ENCODE data around the gene PTPN14.
"Not testable (repeated sequence)": the region's sequence is repeated elsewhere in the genome, so short reads cannot be mapped to it uniquely, and the experiment has no call there.

PTPN14 gene

DNA sequence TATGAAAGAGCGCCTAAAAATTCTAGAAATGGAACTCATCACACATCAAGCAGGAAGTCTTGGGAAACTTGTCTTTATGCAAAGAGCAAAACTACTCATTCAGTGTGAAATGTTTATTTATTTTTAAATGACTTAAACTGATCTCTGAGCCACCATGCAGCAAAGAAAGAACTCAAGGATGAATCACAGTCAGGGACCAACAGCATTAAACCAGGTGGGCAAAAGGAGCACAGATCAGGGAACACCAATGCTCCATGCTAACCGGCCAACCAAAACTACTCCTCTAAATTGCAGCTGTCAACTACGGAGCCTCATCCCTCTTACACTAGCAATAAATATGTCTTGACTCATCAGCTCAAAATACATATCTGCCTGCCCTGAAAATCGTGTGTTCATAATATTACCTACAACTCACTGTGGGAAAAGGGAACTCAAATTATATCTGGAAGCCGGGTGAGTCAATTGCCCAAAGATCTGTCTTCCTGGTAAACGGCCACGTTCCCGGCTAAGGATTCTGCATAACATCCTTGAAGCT is 129.2 kb downstream of the PTPN14 start:
- no peak for DNase-seq

DNA sequence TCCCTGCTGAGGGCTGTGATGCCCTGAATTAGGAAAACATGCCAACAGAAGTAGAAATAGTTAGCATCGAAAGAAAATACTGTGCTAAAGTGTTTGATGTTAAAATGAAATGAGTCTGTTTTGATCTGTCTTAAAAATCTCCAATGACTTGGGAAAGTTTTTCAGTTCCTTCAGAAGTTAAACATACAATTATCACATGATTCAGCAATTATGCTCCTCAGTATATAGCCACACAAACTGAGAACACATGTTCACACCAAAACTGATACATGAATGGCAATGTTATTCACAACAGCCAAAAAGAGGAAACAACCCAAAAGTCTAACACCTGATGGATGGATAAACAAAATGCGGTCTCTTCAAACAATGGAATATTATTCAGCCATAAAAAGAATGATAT is 130.6 kb downstream of the PTPN14 start:
- DNase-seq, result no peak

DNA sequence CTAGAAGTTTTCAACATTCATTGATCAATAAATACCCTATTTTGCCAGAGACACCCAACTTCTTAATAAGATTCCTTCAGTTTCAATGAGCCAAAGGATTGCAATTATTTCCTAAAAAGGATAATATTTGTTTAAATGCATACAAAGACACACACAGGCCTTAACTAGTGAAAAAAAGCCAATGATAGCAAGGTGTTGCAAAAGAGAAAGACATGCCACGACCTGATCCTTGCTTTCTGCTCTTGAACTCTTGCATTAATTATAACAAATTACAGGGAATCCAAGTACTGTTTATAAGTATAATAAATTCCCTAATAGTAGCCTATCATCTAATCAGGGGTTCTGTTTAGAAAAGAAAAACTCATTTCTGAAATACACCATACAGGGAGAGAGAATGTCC is 131.1 kb downstream of the PTPN14 start:
- no peak for DNase-seq

DNA sequence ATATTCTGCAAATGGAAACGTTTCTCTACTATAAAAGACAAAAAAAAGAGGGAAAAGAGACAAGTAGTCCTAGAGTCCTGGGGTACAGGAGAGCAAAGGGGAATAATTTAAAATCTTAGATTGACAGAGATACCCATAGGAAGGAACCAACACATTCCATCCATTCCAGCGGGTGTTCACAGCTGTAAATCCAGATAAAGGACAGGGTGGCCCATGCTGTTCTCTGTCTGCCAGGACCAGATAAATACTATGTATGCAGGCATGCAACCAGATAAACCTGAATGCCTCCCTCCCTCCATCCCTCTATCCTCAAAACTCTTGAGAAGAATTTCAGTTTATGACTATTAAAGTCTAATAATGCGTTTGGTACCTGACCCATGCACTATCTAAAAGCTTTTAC is 131.8 kb downstream of the PTPN14 start:
- DNase-seq, result no peak

DNA sequence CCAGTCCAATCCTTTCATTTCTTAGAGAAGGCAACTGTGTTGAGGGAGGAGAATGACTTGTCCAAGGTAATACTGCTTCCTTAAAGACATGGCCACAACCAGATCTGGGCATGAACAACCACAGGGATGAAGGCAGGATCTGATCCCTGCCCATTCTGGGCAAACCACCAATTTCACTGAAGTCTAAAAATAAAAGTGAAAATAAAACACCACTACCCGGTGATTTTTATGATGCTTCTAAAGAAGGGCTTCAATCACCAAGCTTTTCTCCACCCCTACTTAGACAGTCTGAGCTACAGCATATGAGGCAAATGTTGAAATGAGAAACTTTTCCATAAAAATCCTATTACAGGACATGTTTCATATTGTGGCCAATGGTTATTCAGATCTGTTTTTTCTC is 133.0 kb downstream of the PTPN14 start:
- no peak for DNase-seq

DNA sequence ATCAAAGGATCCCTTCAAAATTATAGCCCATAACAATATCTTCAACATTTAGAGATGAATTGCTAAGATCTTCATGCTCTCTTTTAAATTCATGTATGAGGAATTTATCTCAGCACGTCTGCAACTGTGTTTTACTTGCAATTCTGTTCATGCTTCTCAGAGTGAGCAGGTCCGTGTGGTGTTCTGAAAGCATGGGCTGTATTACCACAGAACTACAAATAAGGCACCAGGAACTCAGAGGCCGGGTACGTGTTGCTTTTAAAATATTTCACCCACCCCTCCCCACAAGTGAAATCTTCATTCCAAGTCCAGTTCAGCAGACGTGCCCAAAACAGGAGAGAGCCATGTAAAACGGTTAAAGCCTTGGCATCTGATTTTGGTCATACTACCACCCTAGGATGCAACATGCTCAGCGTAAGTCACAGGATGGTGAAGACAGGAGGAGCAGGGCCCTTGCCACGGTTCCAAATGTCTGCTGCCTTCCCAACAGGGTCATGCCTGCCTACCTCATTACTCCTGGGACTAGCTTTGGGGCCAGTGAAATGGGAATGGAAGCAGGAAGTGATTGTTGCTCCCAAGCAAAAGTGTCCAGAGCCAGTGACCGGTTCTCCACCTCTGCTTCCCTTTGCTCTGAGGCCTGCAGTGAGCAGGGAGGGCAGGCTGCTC is 133.7 kb downstream of the PTPN14 start:
- DNase-seq, result no peak

DNA sequence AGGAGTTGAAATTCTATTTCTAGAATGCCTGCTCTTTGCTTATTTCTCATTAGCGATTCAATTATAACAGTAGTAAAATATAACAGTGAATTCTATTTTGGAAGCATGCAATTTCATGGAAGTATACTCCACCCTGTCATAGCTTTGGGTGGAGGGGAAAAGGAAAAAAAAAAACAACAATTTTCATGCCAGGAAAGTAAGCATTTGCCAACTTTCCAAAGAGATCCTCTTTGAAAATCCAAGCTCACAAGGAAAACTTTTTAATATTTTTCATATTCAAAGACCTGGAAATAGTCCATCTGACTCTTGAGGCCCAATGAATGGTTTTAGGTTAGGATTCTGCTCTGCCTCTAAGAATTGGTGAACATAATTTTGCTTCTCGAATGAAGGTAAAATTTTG is 134.5 kb downstream of the PTPN14 start:
- no peak for DNase-seq

DNA sequence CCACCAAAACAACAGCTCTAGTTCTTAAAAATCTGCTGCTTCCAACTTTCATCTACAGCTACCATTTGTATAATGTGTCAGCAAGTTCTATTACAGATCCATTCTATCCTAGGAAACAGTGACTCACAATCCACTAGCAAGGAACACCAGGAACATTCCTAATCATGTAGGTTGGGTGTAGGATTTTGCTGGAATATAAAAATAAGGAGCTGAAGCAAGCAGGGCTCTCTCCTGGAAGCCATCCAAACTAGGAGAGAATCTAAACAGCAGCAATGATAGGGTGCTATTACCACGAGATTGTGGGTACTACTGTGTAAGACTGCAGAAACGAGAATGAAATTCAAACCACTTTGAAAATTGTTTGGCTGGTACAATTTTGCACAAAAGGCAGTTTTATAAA is 135.0 kb downstream of the PTPN14 start:
- no peak for DNase-seq

DNA sequence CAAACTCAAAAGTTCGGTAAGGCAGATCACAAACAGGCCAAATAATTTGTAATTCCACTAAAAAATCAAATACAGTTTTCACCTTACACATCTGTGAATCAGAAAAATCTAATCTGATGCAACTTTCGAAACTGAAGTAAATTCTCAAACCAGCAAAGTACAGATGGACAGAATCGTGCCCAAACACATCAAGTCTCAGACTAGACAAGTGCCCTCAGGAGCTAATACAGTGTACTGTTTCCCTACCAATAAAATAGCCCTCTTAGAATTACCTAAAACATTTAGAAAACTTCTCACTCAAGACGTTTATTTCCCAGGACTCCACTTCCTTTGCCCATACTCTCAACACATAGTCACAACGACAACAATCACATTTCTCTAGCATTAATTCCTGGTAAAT is 136.3 kb downstream of the PTPN14 start:
- no peak for DNase-seq

DNA sequence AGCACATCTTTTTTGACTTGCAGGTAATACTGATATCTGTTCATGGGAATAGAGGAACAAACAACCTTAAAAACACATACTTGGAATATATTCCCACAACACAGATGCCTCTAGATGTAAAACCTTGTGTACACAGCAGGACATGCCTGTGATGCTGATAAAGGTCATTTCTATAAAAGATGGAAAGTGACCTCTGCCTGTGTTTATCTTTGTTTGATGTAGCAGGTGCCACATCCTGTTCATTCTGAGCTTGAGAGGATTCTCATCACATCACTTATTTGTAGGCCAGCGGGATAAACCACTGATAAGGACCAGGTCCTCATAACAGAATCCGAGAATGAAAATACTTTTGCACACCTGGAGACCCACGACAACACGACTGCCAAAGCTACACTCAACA is 136.7 kb downstream of the PTPN14 start:
- DNase-seq, result no peak

DNA sequence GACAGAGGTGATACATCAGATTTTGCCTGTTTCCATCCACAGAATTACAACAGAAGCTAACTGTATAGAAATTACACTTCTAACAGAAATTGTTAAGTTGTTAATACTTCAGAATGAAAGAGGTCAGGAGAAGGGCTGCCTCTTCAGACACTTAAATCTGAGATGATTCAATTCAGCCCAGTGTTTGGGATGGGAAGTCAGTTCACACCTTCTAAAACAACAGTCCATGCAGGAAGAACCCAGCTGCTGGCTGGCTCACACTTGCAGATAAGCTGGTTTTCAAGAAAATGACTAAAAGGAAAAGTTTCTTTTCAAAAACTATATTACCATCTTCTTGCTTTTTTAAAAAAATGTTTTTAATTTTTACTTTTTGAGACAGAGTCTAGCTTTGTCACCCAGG is 138.1 kb downstream of the PTPN14 start:
- no peak for DNase-seq

DNA sequence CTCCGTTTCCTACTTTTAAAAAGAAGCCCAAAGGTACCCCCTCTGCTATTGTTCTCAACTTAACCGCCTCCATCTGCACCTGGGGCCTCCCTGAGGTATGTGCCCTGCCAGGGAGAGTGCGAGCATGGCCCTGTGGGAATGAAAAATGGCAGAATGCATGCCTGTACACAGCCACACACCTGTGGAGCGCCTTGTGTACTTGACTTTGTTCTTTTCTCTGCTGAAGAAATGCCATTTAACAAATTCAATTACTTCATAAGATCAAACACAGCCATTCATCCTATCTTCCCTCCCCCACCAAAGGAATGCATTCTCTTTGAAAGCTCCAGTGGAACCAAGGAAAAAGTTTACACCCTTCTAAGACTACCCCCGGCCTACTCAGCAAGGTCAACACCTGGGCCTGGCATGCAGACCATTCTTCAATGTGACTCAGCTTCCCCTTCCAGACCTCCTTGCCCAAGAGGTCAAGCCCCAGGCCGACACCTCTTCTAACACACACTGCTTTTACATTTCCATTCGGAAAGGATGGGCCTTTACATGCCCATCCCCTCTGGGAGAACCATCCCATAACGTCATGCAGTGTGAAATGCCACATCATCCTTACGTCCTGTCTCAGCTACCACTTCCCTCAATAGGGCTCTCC is 146.7 kb downstream of the PTPN14 start:
- DNase-seq, result no peak

DNA sequence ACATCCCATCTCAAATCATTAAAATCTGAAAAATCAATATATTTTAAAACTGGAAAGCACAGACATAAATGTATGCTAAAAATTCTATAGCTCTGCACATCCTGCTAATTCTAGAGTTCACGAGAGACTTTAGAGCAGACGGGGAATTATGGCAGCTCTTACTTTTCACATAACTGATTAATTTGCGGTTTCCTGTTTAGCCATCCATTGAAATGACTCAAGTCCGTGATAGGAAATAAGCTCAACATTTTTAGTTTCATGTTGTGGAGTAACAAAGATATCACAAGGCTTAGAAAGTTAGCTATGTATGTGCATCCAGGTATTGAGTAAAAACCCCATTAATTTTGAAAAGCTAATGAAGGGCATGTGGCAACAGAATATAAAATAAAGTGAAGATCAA is 147.2 kb downstream of the PTPN14 start:
- no peak for DNase-seq

DNA sequence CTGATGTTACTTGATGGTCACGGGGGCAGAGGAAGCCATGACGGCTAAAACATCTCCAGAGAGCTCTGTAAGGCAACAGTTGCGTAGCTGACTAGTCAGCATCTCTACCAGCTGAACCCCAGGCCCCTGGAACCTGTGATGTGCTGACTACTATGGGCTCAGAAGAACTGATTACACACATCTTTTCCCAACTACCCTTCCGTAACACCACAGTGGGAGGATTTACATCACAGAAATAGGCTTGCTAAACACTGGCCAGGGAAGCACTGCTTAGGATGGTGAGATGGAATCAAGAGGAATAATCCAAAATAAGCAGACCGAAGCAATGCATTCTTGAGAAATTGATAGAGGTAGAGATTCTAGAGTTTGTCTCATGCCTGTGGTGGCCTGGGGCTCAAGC is 148.0 kb downstream of the PTPN14 start:
- DNase-seq, result no peak

DNA sequence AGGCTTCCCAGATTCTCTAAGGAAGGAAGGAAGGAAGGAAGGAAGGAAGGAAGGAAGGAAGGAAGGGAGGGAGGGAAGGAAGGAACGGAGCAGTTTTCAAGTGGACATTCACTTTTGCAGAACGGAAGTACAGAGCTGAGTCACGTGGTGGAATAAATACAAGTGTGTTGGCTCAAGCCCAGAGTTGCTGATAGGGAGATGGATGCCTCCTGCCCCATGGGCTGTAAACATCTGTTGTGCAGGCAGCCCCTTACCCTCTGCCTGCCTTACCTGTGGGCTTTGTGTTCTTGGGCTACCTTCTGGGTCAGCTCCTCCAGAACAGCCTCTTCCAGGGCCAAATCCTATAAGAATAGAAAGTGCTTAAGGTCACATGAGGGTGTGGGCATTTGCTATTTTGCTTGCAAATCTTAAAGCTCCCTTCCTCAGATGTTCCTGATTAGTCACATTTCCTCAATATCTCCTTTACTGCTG is 148.8 kb downstream of the PTPN14 start:
- no peak for DNase-seq

DNA sequence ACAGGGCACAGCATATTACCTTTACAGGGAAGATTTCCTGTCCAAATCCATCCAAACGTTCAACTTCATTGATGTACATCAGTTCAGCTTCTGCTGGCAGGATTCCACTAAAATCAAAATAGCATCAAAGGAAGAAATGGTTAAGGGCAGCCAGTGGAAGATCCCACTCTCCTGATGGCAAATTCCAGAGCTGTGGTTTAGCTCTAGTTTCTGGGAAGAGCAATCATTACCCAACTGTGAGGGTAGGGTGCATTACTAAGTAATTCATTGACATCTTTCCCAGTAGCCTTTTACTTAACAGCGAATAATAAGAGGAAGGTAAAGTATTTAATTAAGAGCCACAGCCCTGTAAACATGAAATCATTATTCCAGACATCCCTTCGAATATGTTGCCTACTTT is 149.7 kb downstream of the PTPN14 start:
- DNase-seq, result no peak

DNA sequence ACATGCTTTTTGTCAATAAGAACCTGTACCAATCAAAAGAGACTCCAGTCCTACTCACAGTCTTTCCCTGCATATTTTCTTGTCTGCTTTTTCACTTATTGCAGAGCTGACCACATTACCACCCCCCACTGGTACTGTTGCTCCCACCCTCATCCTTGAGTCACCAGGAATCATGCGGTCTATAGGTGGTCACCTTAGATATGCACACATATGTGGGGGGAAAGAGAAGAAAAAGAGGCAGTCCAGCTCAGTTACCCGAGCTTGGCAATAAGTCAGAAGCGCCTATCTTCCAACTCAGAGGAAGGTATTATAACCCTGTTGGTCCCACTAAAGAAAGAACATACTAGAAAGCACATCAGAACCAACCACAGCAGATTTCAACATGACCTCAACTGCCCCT is 151.3 kb downstream of the PTPN14 start:
- DNase-seq, result no peak

DNA sequence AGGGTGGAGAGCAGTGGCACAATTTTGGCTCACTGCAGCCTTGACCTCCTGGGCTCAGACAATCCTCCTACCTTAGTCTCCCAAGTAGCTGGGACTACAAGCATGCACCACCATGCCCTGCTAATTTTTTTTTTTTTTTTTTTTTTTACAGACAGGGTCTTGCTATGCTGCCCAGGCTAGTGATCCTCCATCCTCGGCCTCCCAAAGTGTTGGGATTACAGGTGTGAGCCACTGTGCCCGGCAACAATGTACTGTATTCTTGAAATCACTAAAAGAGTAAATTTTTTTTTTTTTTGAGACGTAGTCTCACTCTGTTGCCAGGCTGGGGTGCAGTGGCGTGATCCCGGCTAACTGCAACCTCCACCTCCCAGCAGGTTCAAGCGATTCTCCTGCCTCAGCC is 152.9 kb downstream of the PTPN14 start:
- DNase-seq, result no peak

DNA sequence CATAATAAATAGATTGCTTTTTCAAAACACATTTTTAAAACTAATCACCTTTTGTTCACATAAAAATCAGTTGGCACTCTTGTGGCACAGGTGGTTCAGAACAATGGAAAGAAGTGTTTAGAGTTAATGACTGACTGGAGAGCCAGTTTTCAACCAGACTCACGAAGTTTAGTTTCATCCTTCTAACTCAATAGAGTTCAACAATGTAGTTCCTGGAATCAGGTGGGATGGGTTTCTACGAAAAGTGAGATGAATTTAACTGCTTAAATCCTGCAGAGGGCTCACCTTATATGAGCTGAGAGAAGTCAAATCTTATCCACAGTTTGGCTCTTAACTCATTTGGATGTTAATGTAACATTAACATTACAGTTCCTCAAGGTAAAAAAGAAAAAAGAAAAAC is 153.9 kb downstream of the PTPN14 start:
- no peak for DNase-seq

DNA sequence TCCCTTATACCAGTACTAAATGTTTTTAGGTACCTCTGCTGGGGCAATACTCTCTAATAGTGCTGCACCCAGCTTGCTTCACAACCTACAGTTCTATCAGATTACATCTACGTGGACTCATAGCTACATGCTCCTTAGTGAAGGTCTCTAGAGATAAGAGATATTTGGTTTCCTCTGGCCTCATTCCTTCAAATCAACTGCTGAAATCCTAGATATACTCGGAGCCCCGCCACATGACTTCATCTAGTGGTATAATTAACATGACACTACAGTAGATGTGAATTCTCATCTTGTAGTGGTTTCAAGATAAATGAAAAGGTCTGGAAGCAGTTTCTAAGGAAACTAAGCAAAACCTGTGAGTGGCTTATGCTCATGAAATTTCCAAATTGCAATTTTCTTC is 155.1 kb downstream of the PTPN14 start:
- DNase-seq, result no peak

DNA sequence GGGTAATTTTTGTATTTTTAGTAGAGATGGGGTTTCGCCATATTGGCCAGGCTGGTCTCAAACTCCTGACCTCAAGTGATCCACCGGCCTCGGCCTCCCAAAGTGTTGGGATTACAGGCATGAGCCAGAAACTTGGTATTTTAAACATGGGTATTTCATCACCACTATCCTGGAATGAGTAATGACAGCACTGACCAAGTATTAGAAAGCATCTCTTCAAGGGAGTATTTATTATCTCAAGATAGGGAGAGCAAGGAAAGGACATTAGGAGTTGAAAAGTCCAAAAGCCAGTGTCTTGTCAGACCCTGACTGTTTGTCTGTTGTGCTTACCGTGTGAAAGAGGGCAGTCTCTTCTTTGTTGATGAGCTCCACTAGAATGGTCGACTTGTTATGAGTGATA is 156.8 kb downstream of the PTPN14 start:
- DNase-seq, result not testable (repeated sequence)

DNA sequence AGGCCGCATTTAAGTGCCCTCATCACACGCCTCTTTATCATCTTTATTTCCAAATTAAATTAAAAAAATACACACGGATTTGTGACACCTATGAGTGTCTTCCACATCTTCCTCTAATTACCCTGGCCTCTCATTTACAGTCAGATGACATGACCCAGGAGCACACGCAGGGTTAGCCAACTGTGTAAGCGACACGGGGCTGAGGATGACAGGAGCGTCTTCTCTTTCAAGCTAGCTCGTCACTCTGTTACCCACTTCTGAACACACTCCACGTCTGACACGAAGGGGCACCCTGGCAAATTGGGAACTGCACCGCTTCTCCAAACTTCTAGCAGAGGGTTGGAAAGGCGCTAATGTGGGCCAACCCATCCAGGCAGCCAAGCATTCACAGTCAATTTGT is 158.3 kb downstream of the PTPN14 start:
- DNase-seq, result no peak

DNA sequence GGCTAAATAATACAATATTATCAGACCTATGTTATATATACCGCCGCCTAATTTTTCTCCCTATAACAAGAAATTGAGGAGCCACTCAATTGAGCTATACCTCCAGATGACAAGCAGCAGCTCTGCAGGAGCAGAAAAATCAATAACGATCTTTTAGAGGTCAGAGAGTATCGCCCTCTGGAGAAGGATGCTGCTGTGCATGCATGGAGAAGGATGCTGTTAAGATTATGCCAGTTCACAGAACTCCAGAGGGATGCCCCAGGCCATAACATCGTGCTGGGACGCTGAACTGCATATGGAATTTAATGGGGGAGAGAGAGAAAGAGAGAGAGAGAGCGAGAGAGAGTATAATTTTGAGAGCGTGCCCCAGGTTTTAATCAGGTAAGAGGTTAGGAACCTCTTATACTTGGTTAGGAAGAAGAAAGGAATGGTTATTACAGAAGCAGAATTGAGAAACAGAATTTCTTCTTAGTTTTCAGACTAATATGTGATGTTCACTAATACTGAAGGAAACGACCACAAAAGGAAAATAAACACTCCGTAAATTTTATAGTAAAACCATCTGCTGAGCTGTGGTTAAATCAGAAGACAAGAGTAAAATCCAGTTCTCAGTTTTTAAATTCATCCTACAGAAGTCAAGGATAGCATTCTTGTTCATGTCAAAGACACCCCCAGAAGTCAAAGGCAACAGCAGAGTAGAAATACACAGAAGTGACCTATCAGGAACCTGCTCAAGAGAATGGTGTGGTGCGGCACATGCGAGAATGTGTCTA is 159.3 kb downstream of the PTPN14 start:
- DNase-seq, result no peak

DNA sequence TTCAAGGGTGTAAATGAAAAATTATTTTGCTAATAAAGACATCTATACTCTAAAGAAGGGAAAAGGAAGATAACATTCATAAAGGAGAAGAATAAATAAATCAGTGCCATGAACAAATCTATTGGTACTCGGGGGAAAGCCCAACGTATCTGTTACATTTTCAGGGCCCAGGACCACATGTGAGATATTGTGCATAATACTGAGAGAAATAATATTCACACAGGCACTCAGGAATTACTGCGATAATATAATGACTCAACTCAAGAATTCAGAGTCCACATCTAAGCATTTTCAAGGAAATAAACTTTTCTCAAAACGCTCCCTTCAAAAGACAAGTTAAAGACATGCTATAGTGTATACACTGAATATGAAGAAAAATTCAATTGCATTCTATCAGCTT is 161.7 kb downstream of the PTPN14 start:
- DNase-seq, result no peak
